H1 (cell line): ENCODE measurements around the gene COG4. TPM values are rescaled to one million over a fixed set of nuclear protein-coding genes. Genes with fewer than 3 reads are reported as not detected.

Experiments
- CTCF ChIA-PET: fragments of 300-600 bp; sonication (Branson Sonifier 250); formaldehyde crosslinking; loops from one replicate; lab custom pipeline; 2021; ENCODE audit not compliant: partially characterized antibody; lab: Charles Lee
- POLR2A ChIA-PET: fragments of 300-600 bp; sonication (Branson Sonifier 250); formaldehyde crosslinking; loops from one replicate; lab custom pipeline; 2021; ENCODE audit warnings: inconsistent platforms; ENCODE audit not compliant: partially characterized antibody; lab: Charles Lee
- DNase-seq, 2 experiments: peaks; one replicate each; pipeline versions ENCODE4 v3.0.0 to v3.0.0-alpha.2; 2010 to 2022; ENCODE audit warnings: low spot score in 2 of 2, low read depth in 1 of 2, mixed read lengths in 1 of 2
- FAIRE-seq: peaks from 2 replicates; lab custom pipeline; 2011; peaks lifted over from hg19 to GRCh38; lab: Jason Lieb, UNC
- H2AFZ ChIP-seq: 2 replicates; pipeline ENCODE4 v1.8.1; 2012; ENCODE audit warnings: low read length, inconsistent platforms
- H2AK5ac ChIP-seq: 2 replicates; pipeline ENCODE4 v1.6.1; 2013; ENCODE audit warnings: low read depth, low read length
- H2BK120ac ChIP-seq: replicated peaks from 2 replicates; pipeline ENCODE3; 2013; ENCODE audit warnings: low read depth, low read length, inconsistent platforms
- H2BK12ac ChIP-seq: 2 replicates; pipeline ENCODE4 v1.6.1; 2013; ENCODE audit warnings: low read depth, low read length
- H2BK15ac ChIP-seq: 2 replicates; pipeline ENCODE4 v1.6.1; 2013; ENCODE audit warnings: low read length
- H2BK20ac ChIP-seq: 2 replicates; pipeline ENCODE4 v1.6.1; 2013; ENCODE audit warnings: low read length
- H2BK5ac ChIP-seq: 2 replicates; pipeline ENCODE4 v1.6.1; 2013; ENCODE audit warnings: low read depth, low read length
- H3K14ac ChIP-seq: 2 replicates; pipeline ENCODE4 v1.6.1; 2013; ENCODE audit warnings: inconsistent platforms; ENCODE audit not compliant: insufficient read length
- H3K18ac ChIP-seq: 2 replicates; pipeline ENCODE4 v1.6.1; 2013; ENCODE audit warnings: low read length; ENCODE audit errors: extremely low read depth
- H3K23ac ChIP-seq: 2 replicates; pipeline ENCODE4 v1.6.1; 2013; ENCODE audit warnings: inconsistent platforms; ENCODE audit not compliant: insufficient read length
- H3K23me2 ChIP-seq: 2 replicates; pipeline ENCODE4 v1.6.1; 2013; ENCODE audit warnings: low read depth, low read length
- H3K27ac ChIP-seq: 2 replicates; pipeline ENCODE4 v1.6.1; 2011; ENCODE audit warnings: low read depth, low read length, inconsistent platforms
- H3K27me3 ChIP-seq, 4 experiments: replicated peaks in 1 of 4; 1 replicate in 1 of 4; 2 replicates in 3 of 4; pipeline versions ENCODE4 v1.6.1 to v1.8.1; 2011 to 2013; ENCODE audit warnings: low read length in 3 of 4, mild to moderate bottlenecking in 3 of 4, inconsistent platforms in 2 of 4, mixed read lengths in 2 of 4, moderate library complexity in 1 of 4; ENCODE audit not compliant: control insufficient read depth in 3 of 4, insufficient read depth in 3 of 4; ENCODE audit errors: extremely low read depth in 1 of 4
- H3K36me3 ChIP-seq, 4 experiments: 2 replicates each; pipeline versions ENCODE4 v1.6.1 to v1.8.1; 2011 to 2013; ENCODE audit warnings: mild to moderate bottlenecking in 4 of 4, low read length in 3 of 4, moderate library complexity in 2 of 4, control low read depth in 1 of 4, inconsistent platforms in 1 of 4; ENCODE audit not compliant: insufficient read depth in 4 of 4, control insufficient read depth in 2 of 4
- H3K4ac ChIP-seq: replicated peaks from 2 replicates; pipeline ENCODE3; 2013; ENCODE audit warnings: low read length, low read depth, mixed read lengths, inconsistent platforms; ENCODE audit not compliant: insufficient read length
- H3K4me1 ChIP-seq, 4 experiments: replicated peaks in 1 of 4; 1 replicate in 1 of 4; 2 replicates in 3 of 4; pipeline versions ENCODE4 v1.6.1 to v1.8.1; 2011 to 2013; ENCODE audit warnings: low read length in 3 of 4, inconsistent platforms in 2 of 4, mixed read lengths in 1 of 4; ENCODE audit not compliant: insufficient read depth in 4 of 4, control insufficient read depth in 3 of 4
- H3K4me2 ChIP-seq, 2 experiments: 2 replicates each; pipeline versions ENCODE4 v1.6.1 to v1.8.1; 2011 to 2013; ENCODE audit warnings: low read depth in 2 of 2, low read length in 2 of 2, control low read depth in 1 of 2, inconsistent platforms in 1 of 2, mild to moderate bottlenecking in 1 of 2; ENCODE audit not compliant: insufficient read depth in 1 of 2
- H3K4me3 ChIP-seq, 4 experiments: fragments of 200-600, 300-600 bp in 1 of 4; sonication (generic), shearing (Covaris generic), sonication (Bioruptor Twin) in 1 of 4; 2 replicates each; pipeline versions ENCODE4 v1.5.1 to v1.8.1; 2011 to 2016; ENCODE audit warnings: low read length in 4 of 4, low read depth in 3 of 4, control low read depth in 2 of 4, inconsistent platforms in 2 of 4, mild to moderate bottlenecking in 2 of 4, mixed read lengths in 1 of 4, moderate library complexity in 1 of 4; ENCODE audit not compliant: insufficient read depth in 2 of 4; ENCODE audit errors: extremely low read depth in 1 of 4
- H3K56ac ChIP-seq: replicated peaks from 2 replicates; pipeline ENCODE3; 2013; ENCODE audit warnings: low read depth, mild to moderate bottlenecking, mixed read lengths, low read length, inconsistent platforms; ENCODE audit not compliant: insufficient read length
- H3K79me1 ChIP-seq: 2 replicates; pipeline ENCODE4 v1.6.1; 2013; ENCODE audit warnings: low read depth, low read length, control low read depth
- H3K79me2 ChIP-seq, 2 experiments: 2 replicates each; pipeline versions ENCODE4 v1.6.1 to v1.8.1; 2012 to 2013; ENCODE audit warnings: low read length in 2 of 2, mild to moderate bottlenecking in 2 of 2, inconsistent platforms in 1 of 2; ENCODE audit not compliant: insufficient read depth in 2 of 2, control insufficient read depth in 1 of 2
- H3K9ac ChIP-seq, 4 experiments: replicated peaks in 1 of 4; 1 replicate in 1 of 4; 2 replicates in 3 of 4; pipeline versions ENCODE4 v1.6.1 to v1.8.1; 2011 to 2013; ENCODE audit warnings: low read depth in 3 of 4, low read length in 3 of 4, control low read depth in 2 of 4, mild to moderate bottlenecking in 2 of 4, moderate library complexity in 2 of 4, inconsistent platforms in 1 of 4; ENCODE audit errors: extremely low read depth in 1 of 4
- H3K9me3 ChIP-seq, 2 experiments: 2 replicates each; pipeline versions ENCODE4 v1.6.1 to v1.8.1; 2012 to 2013; ENCODE audit warnings: mild to moderate bottlenecking in 2 of 2, moderate library complexity in 2 of 2, control low read depth in 1 of 2, inconsistent platforms in 1 of 2, low read depth in 1 of 2, low read length in 1 of 2, mixed read lengths in 1 of 2; ENCODE audit not compliant: insufficient read depth in 2 of 2
- H4K20me1 ChIP-seq, 2 experiments: replicated peaks in 1 of 2; 2 replicates each; pipeline versions ENCODE3 to v1.8.1; 2011 to 2013; ENCODE audit warnings: inconsistent platforms in 2 of 2, low read length in 2 of 2, mild to moderate bottlenecking in 1 of 2; ENCODE audit not compliant: insufficient read depth in 2 of 2, control insufficient read depth in 1 of 2
- H4K5ac ChIP-seq: 2 replicates; pipeline ENCODE4 v1.6.1; 2013; ENCODE audit warnings: low read length, low read depth, mixed read lengths, inconsistent platforms; ENCODE audit not compliant: insufficient read length
- H4K8ac ChIP-seq: 2 replicates; pipeline ENCODE4 v1.8.0; 2013; ENCODE audit warnings: mild to moderate bottlenecking, moderate library complexity, low read length, inconsistent platforms; ENCODE audit not compliant: insufficient read depth; ENCODE audit errors: extremely low read depth
- H4K91ac ChIP-seq: replicated peaks from 2 replicates; pipeline ENCODE3; 2013; ENCODE audit warnings: low read length, mixed read lengths, inconsistent platforms; ENCODE audit not compliant: insufficient read length
- CEBPB ChIP-seq: IDR thresholded peaks from 2 replicates; pipeline ENCODE4 v1.6.1; 2012; ENCODE audit warnings: low read depth, low read length
- GTF2F1 ChIP-seq: IDR thresholded peaks from 2 replicates; pipeline ENCODE4 v1.6.1; 2012; ENCODE audit warnings: low read depth, low read length, improper control_type of control experiment, borderline replicate concordance
- KDM4A ChIP-seq: IDR thresholded peaks from one replicate; pipeline ENCODE4 v1.7.1; 2012; ENCODE audit warnings: low read depth, mild to moderate bottlenecking, moderate library complexity, low read length, inconsistent platforms; ENCODE audit not compliant: severe bottlenecking
- NRF1 ChIP-seq: IDR thresholded peaks from 2 replicates; pipeline ENCODE4 v1.6.1; 2011; ENCODE audit warnings: mild to moderate bottlenecking, low read depth, low read length, improper control_type of control experiment
- TAF1 ChIP-seq: IDR thresholded peaks from 2 replicates; pipeline ENCODE4 v1.6.1; 2011; ENCODE audit warnings: mild to moderate bottlenecking, low read depth, low read length
- WGBS, 2 experiments: shearing (Covaris generic) in 1 of 2; methylation state at CpG; one replicate each; pipeline versions ENCODE4 v1.1.6 to v1.1.7; 2013 to 2015; ENCODE audit warnings: low lambda C conversion rate in 2 of 2, mixed read lengths in 2 of 2, inconsistent platforms in 1 of 2, low coverage in 1 of 2, missing lambda C conversion rate in 1 of 2; ENCODE audit not compliant: insufficient replicate concordance in 2 of 2, insufficient coverage in 1 of 2, insufficient read length in 1 of 2; ENCODE audit errors: extremely low coverage in 1 of 2, missing lambda C conversion rate in 1 of 2; 5-methylcytosine and 5-hydroxymethylcytosine counted together
- polyA plus RNA-seq, 7 experiments: library from polyadenylated mRNA; depleted of rRNA in 3 of 7; stranded (reverse) in 5 of 7; unstranded in 2 of 7; fragments of >200 nt in 5 of 7; fragments of 200-250 nt in 2 of 7; gene quantifications; 1 replicate in 5 of 7; 2 replicates in 1 of 7; 4 replicates in 1 of 7; pipeline versions ENCODE4 v1.2.1 to v1.2.3, GENCODE V29; 2011 to 2013; ENCODE audit warnings: missing spikeins in 2 of 7, mixed read lengths in 2 of 7
- total RNA-seq: library from RNA; stranded (reverse); fragmentation: NEBNext Ultra II Directional; extraction: Animal tissue kit (Norgen Biotek cat#: 25700); gene quantifications from 2 replicates; pipeline ENCODE4 v1.2.1, GENCODE V29; 2021
- TF ChIP-seq, protein P1 (sequence below): IDR thresholded peaks from 2 replicates; pipeline ENCODE4 v1.6.1; 2012; ENCODE audit warnings: low read length, inconsistent platforms

COG4 gene
- total and polyA plus RNA-seq, 2 of the 8 experiments (the other 6 are each of a cell fraction or from before 2014, with no cell fraction given): 46.1 to 50.2 TPM

DNA sequence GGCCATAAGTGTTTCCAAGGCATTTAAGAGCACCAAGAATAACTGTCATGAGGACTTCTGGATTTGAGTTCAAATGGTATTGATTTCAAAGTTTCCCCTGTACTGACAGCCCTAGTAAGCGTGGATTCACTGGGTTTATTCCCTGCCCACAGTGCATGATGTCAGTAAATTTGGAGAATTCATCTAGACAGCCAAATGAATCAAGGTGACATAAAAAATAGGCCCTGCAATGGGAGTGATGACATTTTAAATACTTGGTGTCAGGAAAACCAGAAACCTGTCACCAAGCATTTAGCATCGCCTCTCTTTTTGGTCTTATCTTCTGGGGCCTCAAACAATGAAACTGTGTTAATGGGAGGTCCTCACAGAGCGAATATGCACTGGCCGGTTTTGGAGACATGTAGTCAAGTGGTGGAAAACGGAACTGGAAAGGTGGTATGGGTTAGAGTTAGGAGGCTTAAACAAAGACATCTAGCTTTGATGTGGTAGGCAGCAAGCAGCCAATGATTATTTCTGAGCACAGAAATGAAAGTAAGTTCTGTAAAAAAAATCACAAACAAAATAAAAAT, 29.1 kb downstream of the COG4 start:
- no peaks in the 10 kb centered on the region for H3K4me1 ChIP-seq
- no peaks in the 10 kb centered on the region for H3K9me3 ChIP-seq
- no peak overlapping the region for H2BK5ac ChIP-seq
- H2AFZ ChIP-seq: no peak overlapping the region
- ChIA-PET POLR2A (interaction anchor here (0.8 to 2.3 kb wide), 2 partner anchors 10 to 31 kb away, joined by 3 to 4 read pairs; no protein-coding TSS in a partner anchor), CTCF (interaction anchor here (2.6 kb wide), 1 partner anchor 23 kb away, joined by 13 read pairs; no protein-coding TSS in a partner anchor)
- H4K20me1 ChIP-seq: no peaks in the 10 kb centered on the region
- no peak overlapping the region for H4K8ac ChIP-seq
- no peaks in the 10 kb centered on the region for H3K79me1 ChIP-seq
- no peak overlapping the region for H3K4me3 ChIP-seq
- no peak for DNase-seq
- no peak overlapping the region for H4K5ac ChIP-seq
- no peak overlapping the region for H2BK12ac ChIP-seq
- H3K36me3 ChIP-seq: peaks cover 6 to 33% (median 18%) of the 10 kb centered on the region in 4 experiments; a peak in 6 of 8 replicates
- no peak overlapping the region for H2BK20ac ChIP-seq
- no peak overlapping the region for H2BK120ac ChIP-seq
- no peak for TF ChIP-seq CEBPB
- TF ChIP-seq, protein P1, sequence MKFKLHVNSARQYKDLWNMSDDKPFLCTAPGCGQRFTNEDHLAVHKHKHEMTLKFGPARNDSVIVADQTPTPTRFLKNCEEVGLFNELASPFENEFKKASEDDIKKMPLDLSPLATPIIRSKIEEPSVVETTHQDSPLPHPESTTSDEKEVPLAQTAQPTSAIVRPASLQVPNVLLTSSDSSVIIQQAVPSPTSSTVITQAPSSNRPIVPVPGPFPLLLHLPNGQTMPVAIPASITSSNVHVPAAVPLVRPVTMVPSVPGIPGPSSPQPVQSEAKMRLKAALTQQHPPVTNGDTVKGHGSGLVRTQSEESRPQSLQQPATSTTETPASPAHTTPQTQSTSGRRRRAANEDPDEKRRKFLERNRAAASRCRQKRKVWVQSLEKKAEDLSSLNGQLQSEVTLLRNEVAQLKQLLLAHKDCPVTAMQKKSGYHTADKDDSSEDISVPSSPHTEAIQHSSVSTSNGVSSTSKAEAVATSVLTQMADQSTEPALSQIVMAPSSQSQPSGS: no peak
- no peak for TF ChIP-seq TAF1
- TF ChIP-seq GTF2F1: no peak
- no peak for TF ChIP-seq KDM4A
- TF ChIP-seq NRF1: no peak
- H3K14ac ChIP-seq: no peak overlapping the region
- no peaks in the 10 kb centered on the region for H3K79me2 ChIP-seq
- H3K18ac ChIP-seq: no peak overlapping the region
- no peak overlapping the region for H2BK15ac ChIP-seq
- H3K56ac ChIP-seq: no peak overlapping the region
- H4K91ac ChIP-seq: no peak overlapping the region
- no peak overlapping the region for H3K23ac ChIP-seq
- H3K9ac ChIP-seq: no peak overlapping the region
- no peak overlapping the region for H3K27ac ChIP-seq
- H3K27me3 ChIP-seq: no peaks in the 10 kb centered on the region
- H2AK5ac ChIP-seq: no peak overlapping the region
- no peaks in the 10 kb centered on the region for H3K23me2 ChIP-seq
- H3K4me2 ChIP-seq: no peak overlapping the region
- 83% methylated on average over 5 of the region's 5 CpGs; no CpG with 5 or more reads in 1 of the 2 experiments for WGBS, 2 experiments
- no peak for FAIRE-seq
- H3K4ac ChIP-seq: no peak overlapping the region
